Lower lobe of right lung (tissue), 2 donors: Measurements from ENCODE around the gene SMC5. TPM values are rescaled to one million over a fixed set of nuclear protein-coding genes. Genes with fewer than 3 reads are reported as not detected.

ENCODE experiments used
- ATAC-seq, 2 donors: fragments of 200-7000 bp; cut with Tn5 transposase; one replicate each; pipeline ENCODE4 v1.9.1; 2020 to 2022; ENCODE audit warnings: mild to moderate bottlenecking in 2 of 2, moderate library complexity in 2 of 2
- DNase-seq: peaks from one replicate; pipeline ENCODE4 v3.0.0-alpha.2; 2020
- H3K27ac ChIP-seq: fragments of 200-600 bp; one replicate; pipeline ENCODE4 v1.8.0; 2022
- H3K27me3 ChIP-seq: fragments of 200-600 bp; one replicate; pipeline ENCODE4 v1.8.0; 2022; ENCODE audit warnings: low read depth
- H3K36me3 ChIP-seq: fragments of 200-600 bp; one replicate; pipeline ENCODE4 v1.8.0; 2022; ENCODE audit warnings: mild to moderate bottlenecking
- H3K4me1 ChIP-seq: fragments of 200-600 bp; one replicate; pipeline ENCODE4 v1.8.0; 2022
- H3K4me3 ChIP-seq: fragments of 200-600 bp; one replicate; pipeline ENCODE4 v1.8.0; 2022; ENCODE audit warnings: mild to moderate bottlenecking
- H3K9me3 ChIP-seq: fragments of 200-600 bp; one replicate; pipeline ENCODE4 v1.8.0; 2022
- CTCF ChIP-seq: fragments of 200-600 bp; IDR thresholded peaks from one replicate; pipeline ENCODE4 v1.8.0; 2022; ENCODE audit warnings: antibody characterized with exemption, mild to moderate bottlenecking
- intact Hi-C: fragments of 100-400 bp; cut with DNase I; formaldehyde crosslinking; loops from one replicate; pipeline ENCODE4 v1.11.0; 2022
- total RNA-seq: library from RNA; stranded (reverse); fragmentation: NEBNext Ultra II Directional; extraction: Animal tissue kit (Norgen Biotek cat#: 25700); gene quantifications from one replicate; pipeline ENCODE4 v1.2.1, GENCODE V29; 2021
- donor health status: DM: no; HTN: yes; CAD: no; lungs with severe emphysema.

Gene SMC5
- total RNA-seq, 1 donor from 2014 or later: 30.3 TPM

GRCh38 chr9:70262948-70263347 is 4.2 kb downstream of the SMC5 start:
- H3K4me1 ChIP-seq: peaks cover 43% of the 10 kb centered on the region
- intact Hi-C loops: no loop called here
- no peak for ATAC-seq
- no peak for TF ChIP-seq CTCF
- no peak overlapping the region for H3K4me3 ChIP-seq
- peak overlapping the region; percentile 34 for H3K27ac ChIP-seq
- no peak for DNase-seq
- peaks cover 38% of the 10 kb centered on the region for H3K36me3 ChIP-seq
- H3K9me3 ChIP-seq: no peaks in the 10 kb centered on the region
- no peaks in the 10 kb centered on the region for H3K27me3 ChIP-seq

GRCh38 chr9:70263421-70263820 is 4.6 kb downstream of the SMC5 start:
- Histone ChIP-seq H3K36me3 (peaks cover 42% of the 10 kb centered on the region), H3K9me3 (no peaks in the 10 kb centered on the region), H3K4me3 (no peak overlapping the region), H3K27ac (peak overlapping the region; percentile 34), H3K27me3 (no peaks in the 10 kb centered on the region), H3K4me1 (peaks cover 43% of the 10 kb centered on the region)
- DNase-seq (no peak), ATAC-seq (no peak)
- no peak for TF ChIP-seq CTCF
- intact Hi-C loops: no loop called here

- Histone ChIP-seq H3K27me3 (no peaks in the 10 kb centered on the region), H3K4me1 (no peaks in the 10 kb centered on the region), H3K27ac (no peak overlapping the region), H3K36me3 (peaks cover 46% of the 10 kb centered on the region), H3K4me3 (no peak overlapping the region), H3K9me3 (no peaks in the 10 kb centered on the region)
- no peak for TF ChIP-seq CTCF
- DNase-seq: no peak
- no peak for ATAC-seq
- intact Hi-C loops: no loop called here
Observed at GRCh38 chr9:70278305-70278704, 19.5 kb downstream of the SMC5 start.

- intact Hi-C loops: no loop called here
- no peak for ATAC-seq
- TF ChIP-seq CTCF: no peak
- peaks cover 89% of the 10 kb centered on the region for H3K36me3 ChIP-seq
- no peak overlapping the region for H3K27ac ChIP-seq
- H3K4me3 ChIP-seq: no peak overlapping the region
- DNase-seq: no peak
- H3K27me3 ChIP-seq: no peaks in the 10 kb centered on the region
- no peaks in the 10 kb centered on the region for H3K9me3 ChIP-seq
- peaks cover 15% of the 10 kb centered on the region for H3K4me1 ChIP-seq
Observed at GRCh38 chr9:70283848-70284247, 25.1 kb downstream of the SMC5 start.

- intact Hi-C loops: no loop called here
- Histone ChIP-seq H3K36me3 (peaks cover 75% of the 10 kb centered on the region), H3K4me1 (peaks cover 15% of the 10 kb centered on the region), H3K4me3 (no peak overlapping the region), H3K27ac (peak overlapping the region; percentile 7), H3K9me3 (no peaks in the 10 kb centered on the region), H3K27me3 (no peaks in the 10 kb centered on the region)
- peak in 1 of 2 donors; percentile 28 for ATAC-seq
- no peak for DNase-seq
- no peak for TF ChIP-seq CTCF
Observed at GRCh38 chr9:70285246-70285645, 26.5 kb downstream of the SMC5 start.
